DND-41 (cell line): ENCODE results near the gene FASTK.

Experiments used
- ATAC-seq: fragments of 200-7000 bp; cut with Tn5 transposase; 3 replicates; pipeline ENCODE4 v1.9.1; 2021; ENCODE audit warnings: low read depth; ENCODE audit not compliant: insufficient read depth
- DNase-seq: peaks from one replicate; pipeline ENCODE4 v3.0.0-alpha.2; 2020
- H2AFZ ChIP-seq: 2 replicates; pipeline ENCODE4 v1.6.0; 2012; ENCODE audit warnings: low read depth, low read length
- H3K27ac ChIP-seq: 2 replicates; pipeline ENCODE4 v1.5.1; 2012; ENCODE audit warnings: low read length, inconsistent platforms
- H3K27me3 ChIP-seq: fragments of 200-600 bp; sonication (generic); 2 replicates; pipeline ENCODE4 v1.6.0; 2012; ENCODE audit warnings: low read length, mild to moderate bottlenecking, inconsistent platforms; ENCODE audit not compliant: insufficient read depth, poor library complexity
- H3K36me3 ChIP-seq: 2 replicates; pipeline ENCODE4 v1.5.1; 2012; ENCODE audit warnings: low read length, inconsistent platforms; ENCODE audit not compliant: insufficient read depth
- H3K4me1 ChIP-seq: 2 replicates; pipeline ENCODE4 v1.5.1; 2012; ENCODE audit warnings: mild to moderate bottlenecking, low read length; ENCODE audit not compliant: insufficient read depth
- H3K4me2 ChIP-seq: 2 replicates; pipeline ENCODE4 v1.6.0; 2012; ENCODE audit warnings: mild to moderate bottlenecking, moderate library complexity, low read length, inconsistent platforms; ENCODE audit not compliant: insufficient read depth
- H3K4me3 ChIP-seq, 2 experiments: fragments of 200-600 bp in 1 of 2; shearing (Covaris generic) in 1 of 2; 2 replicates each; pipeline ENCODE4 v1.5.1; 2012 to 2016; ENCODE audit warnings: inconsistent platforms in 2 of 2, low read length in 2 of 2, mild to moderate bottlenecking in 2 of 2, low read depth in 1 of 2, moderate library complexity in 1 of 2
- H3K79me2 ChIP-seq: 2 replicates; pipeline ENCODE4 v1.6.0; 2012; ENCODE audit warnings: low read length, inconsistent platforms; ENCODE audit not compliant: insufficient read depth
- H3K9ac ChIP-seq: 2 replicates; pipeline ENCODE4 v1.6.0; 2012; ENCODE audit warnings: low read depth, mild to moderate bottlenecking, inconsistent platforms, low read length, moderate library complexity
- H3K9me3 ChIP-seq: 2 replicates; pipeline ENCODE4 v1.5.1; 2012; ENCODE audit warnings: low read length, moderate library complexity, mild to moderate bottlenecking, inconsistent platforms; ENCODE audit not compliant: insufficient read depth, severe bottlenecking
- H4K20me1 ChIP-seq: 2 replicates; pipeline ENCODE4 v1.6.0; 2012; ENCODE audit warnings: low read length; ENCODE audit not compliant: insufficient read depth
- CTCF ChIP-seq: IDR thresholded peaks from 2 replicates; pipeline ENCODE4 v1.5.1; 2012; ENCODE audit warnings: borderline replicate concordance, low read length, moderate library complexity, mild to moderate bottlenecking; ENCODE audit not compliant: poor library complexity, severe bottlenecking; ENCODE audit errors: extremely low read depth
- EZH2 ChIP-seq: IDR thresholded peaks from 3 replicates; pipeline ENCODE4 v1.6.1; 2012; ENCODE audit warnings: borderline replicate concordance, low read depth, mild to moderate bottlenecking, moderate library complexity, low read length, inconsistent platforms; ENCODE audit not compliant: severe bottlenecking

Gene FASTK

GRCh38 chr7:151117565-151117964, 37.0 kb upstream of the FASTK start:
- Histone ChIP-seq H2AFZ (peak overlapping the region; percentile 88), H3K36me3 (peaks cover 8% of the 10 kb centered on the region; the same call in 1 of the 2 replicates), H3K9me3 (no peaks in the 10 kb centered on the region), H3K27me3 (no peaks in the 10 kb centered on the region), H3K4me1 (peaks cover 35% of the 10 kb centered on the region), H3K4me2 (peak overlapping the region; percentile 88), H3K79me2 (peaks cover 18% of the 10 kb centered on the region), H3K9ac (peak overlapping the region; percentile 61), H3K27ac (peak overlapping the region; percentile 90), H4K20me1 (peaks cover 4% of the 10 kb centered on the region), H3K4me3 (peak overlapping the region; percentile 25 to 75; a peak in 3 of 4 replicates)
- DNase-seq (peak; percentile 84), ATAC-seq (peak; percentile 96)
- TF ChIP-seq EZH2 = no peak
- TF ChIP-seq CTCF = no peak

GRCh38 chr7:151116603-151117440, 36.2 kb upstream of the FASTK start:
- Histone ChIP-seq H3K79me2 (peaks cover 18% of the 10 kb centered on the region), H3K27me3 (no peaks in the 10 kb centered on the region), H3K9me3 (no peaks in the 10 kb centered on the region), H2AFZ (peak overlapping the region; percentile 88), H3K4me3 (peak overlapping the region; percentile 25 to 75; a peak in 3 of 4 replicates), H3K4me2 (peak overlapping the region; percentile 88), H3K9ac (peak overlapping the region; percentile 61), H4K20me1 (peaks cover 9% of the 10 kb centered on the region), H3K36me3 (peaks cover 8% of the 10 kb centered on the region; the same call in 1 of the 2 replicates), H3K27ac (peak overlapping the region; percentile 90), H3K4me1 (peaks cover 35% of the 10 kb centered on the region)
- DNase-seq (no peak), ATAC-seq (no peak)
- no peak for TF ChIP-seq CTCF
- no peak for TF ChIP-seq EZH2

GRCh38 chr7:151115836-151116418, 35.3 kb upstream of the FASTK start:
- no peak overlapping the region for H3K27ac ChIP-seq
- DNase-seq (no peak), ATAC-seq (no peak)
- H4K20me1 ChIP-seq = peaks cover 9% of the 10 kb centered on the region
- peak overlapping the region; percentile 61; the same call in 1 of the 2 replicates for H3K9ac ChIP-seq
- H3K9me3 ChIP-seq = no peaks in the 10 kb centered on the region
- peak overlapping the region; percentile 88 for H3K4me2 ChIP-seq
- peaks cover 18% of the 10 kb centered on the region for H3K79me2 ChIP-seq
- TF ChIP-seq CTCF = no peak
- no peak for TF ChIP-seq EZH2
- H2AFZ ChIP-seq = no peak overlapping the region
- H3K27me3 ChIP-seq = no peaks in the 10 kb centered on the region
- peaks cover 35% of the 10 kb centered on the region for H3K4me1 ChIP-seq
- H3K4me3 ChIP-seq = peak overlapping the region in 1 of 2 experiments; percentile 75; a peak in 1 of 4 replicates
- H3K36me3 ChIP-seq = peaks cover 8% of the 10 kb centered on the region; the same call in 1 of the 2 replicates
